Measurements from ENCODE around the gene CACNA1D. TPM values are rescaled to one million over a fixed set of nuclear protein-coding genes. Genes with fewer than 3 reads are reported as not detected.
A peak's percentile ranks its signal among the peaks of the same experiment; 100 is the strongest.

Gene CACNA1D
- total RNA-seq, 1 donor from 2014 or later: 6.3 TPM

DNA sequence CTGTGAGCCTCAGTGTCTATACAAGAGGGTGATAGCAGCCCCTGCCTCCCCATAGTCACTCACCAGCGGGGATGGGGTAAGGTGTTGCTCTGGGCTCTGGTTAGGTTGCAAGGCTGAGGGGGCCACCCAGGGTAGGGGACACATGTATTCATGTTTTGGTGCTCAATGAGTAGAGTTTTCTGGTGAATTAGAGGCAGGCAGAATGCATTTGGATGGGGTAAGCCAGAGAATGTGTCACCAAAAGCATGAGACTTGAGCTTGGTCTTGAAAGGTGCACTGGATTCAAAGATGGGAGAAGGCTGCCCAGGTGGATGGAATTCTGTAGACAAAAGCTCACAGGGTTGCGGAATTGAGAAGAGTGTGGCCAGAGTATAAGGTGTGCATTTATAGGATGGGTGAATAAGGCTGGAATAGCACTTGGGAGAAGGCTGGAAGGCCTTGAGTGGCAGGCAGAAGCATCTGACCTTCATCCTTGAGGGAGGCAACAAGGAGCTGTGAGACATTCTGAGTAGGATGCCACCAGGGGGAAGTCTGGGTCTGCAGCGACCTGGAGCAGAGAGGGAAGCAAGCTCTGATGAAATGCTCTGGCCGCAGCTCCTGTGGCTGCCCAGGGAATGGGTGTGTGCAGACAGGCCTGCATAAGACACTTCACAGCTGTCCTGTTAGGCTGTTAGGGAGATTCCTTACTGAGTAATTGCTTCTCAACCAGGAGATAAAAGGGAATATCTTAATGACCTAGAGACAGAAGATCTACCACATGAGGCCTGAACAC is 202.2 kb downstream of the CACNA1D start:
- H3K9me3 Mint-ChIP-seq (ENCODE audit: low read depth): no peaks in the 10 kb centered on the region
- DNase-seq (ENCODE audit: low spot score, unreplicated experiment): no peak
- H3K4me1 Mint-ChIP-seq (ENCODE audit: low read depth): peaks cover 5% of the 10 kb centered on the region
- no peaks in the 10 kb centered on the region for H3K36me3 Mint-ChIP-seq (ENCODE audit: insufficient read depth)
- peak overlapping the region; percentile 3 for H3K27ac Mint-ChIP-seq
- TF ChIP-seq, protein P1, sequence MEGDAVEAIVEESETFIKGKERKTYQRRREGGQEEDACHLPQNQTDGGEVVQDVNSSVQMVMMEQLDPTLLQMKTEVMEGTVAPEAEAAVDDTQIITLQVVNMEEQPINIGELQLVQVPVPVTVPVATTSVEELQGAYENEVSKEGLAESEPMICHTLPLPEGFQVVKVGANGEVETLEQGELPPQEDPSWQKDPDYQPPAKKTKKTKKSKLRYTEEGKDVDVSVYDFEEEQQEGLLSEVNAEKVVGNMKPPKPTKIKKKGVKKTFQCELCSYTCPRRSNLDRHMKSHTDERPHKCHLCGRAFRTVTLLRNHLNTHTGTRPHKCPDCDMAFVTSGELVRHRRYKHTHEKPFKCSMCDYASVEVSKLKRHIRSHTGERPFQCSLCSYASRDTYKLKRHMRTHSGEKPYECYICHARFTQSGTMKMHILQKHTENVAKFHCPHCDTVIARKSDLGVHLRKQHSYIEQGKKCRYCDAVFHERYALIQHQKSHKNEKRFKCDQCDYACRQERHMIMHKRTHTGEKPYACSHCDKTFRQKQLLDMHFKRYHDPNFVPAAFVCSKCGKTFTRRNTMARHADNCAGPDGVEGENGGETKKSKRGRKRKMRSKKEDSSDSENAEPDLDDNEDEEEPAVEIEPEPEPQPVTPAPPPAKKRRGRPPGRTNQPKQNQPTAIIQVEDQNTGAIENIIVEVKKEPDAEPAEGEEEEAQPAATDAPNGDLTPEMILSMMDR (IDR thresholded peaks at IDR 0.05; ENCODE audit: unreplicated experiment): no peak
- H3K4me3 Mint-ChIP-seq (ENCODE audit: low read depth): no peak overlapping the region
- H3K27me3 Mint-ChIP-seq: peaks cover 34% of the 10 kb centered on the region

GRCh38 chr3:53700441-53700840 is 206.0 kb downstream of the CACNA1D start:
- no peak overlapping the region for H3K27ac Mint-ChIP-seq
- no peak overlapping the region for H3K4me3 Mint-ChIP-seq (ENCODE audit: low read depth)
- peaks cover 7% of the 10 kb centered on the region for H3K4me1 Mint-ChIP-seq (ENCODE audit: low read depth)
- no peaks in the 10 kb centered on the region for H3K9me3 Mint-ChIP-seq (ENCODE audit: low read depth)
- peaks cover 26% of the 10 kb centered on the region for H3K27me3 Mint-ChIP-seq
- TF ChIP-seq, protein P1 (IDR thresholded peaks at IDR 0.05; ENCODE audit: unreplicated experiment): no peak
- H3K36me3 Mint-ChIP-seq (ENCODE audit: insufficient read depth): no peaks in the 10 kb centered on the region
- DNase-seq (ENCODE audit: low spot score, unreplicated experiment): no peak

- no peaks in the 10 kb centered on the region for H3K9me3 Mint-ChIP-seq (ENCODE audit: low read depth)
- peaks cover 12% of the 10 kb centered on the region for H3K4me1 Mint-ChIP-seq (ENCODE audit: low read depth)
- H3K27ac Mint-ChIP-seq: no peak overlapping the region
- TF ChIP-seq, protein P1 (IDR thresholded peaks at IDR 0.05; ENCODE audit: unreplicated experiment): no peak
- no peak for DNase-seq (ENCODE audit: low spot score, unreplicated experiment)
- H3K36me3 Mint-ChIP-seq (ENCODE audit: insufficient read depth): no peaks in the 10 kb centered on the region
- peaks cover 16% of the 10 kb centered on the region for H3K27me3 Mint-ChIP-seq
- no peak overlapping the region for H3K4me3 Mint-ChIP-seq (ENCODE audit: low read depth)
These were observed 208.5 kb downstream of the CACNA1D start for GRCh38 chr3:53702776-53703530.

GRCh38 chr3:53703630-53704362 is 209.4 kb downstream of the CACNA1D start:
- Mint-ChIP-seq H3K27me3 (peaks cover 14% of the 10 kb centered on the region), H3K4me1 (ENCODE audit: low read depth) (peaks cover 16% of the 10 kb centered on the region), H3K9me3 (ENCODE audit: low read depth) (no peaks in the 10 kb centered on the region), H3K36me3 (ENCODE audit: insufficient read depth) (no peaks in the 10 kb centered on the region), H3K27ac (peak overlapping the region; percentile 56), H3K4me3 (ENCODE audit: low read depth) (no peak overlapping the region)
- DNase-seq (ENCODE audit: low spot score, unreplicated experiment): no peak
- TF ChIP-seq, protein P1 (IDR thresholded peaks at IDR 0.05; ENCODE audit: unreplicated experiment): no peak

DNA sequence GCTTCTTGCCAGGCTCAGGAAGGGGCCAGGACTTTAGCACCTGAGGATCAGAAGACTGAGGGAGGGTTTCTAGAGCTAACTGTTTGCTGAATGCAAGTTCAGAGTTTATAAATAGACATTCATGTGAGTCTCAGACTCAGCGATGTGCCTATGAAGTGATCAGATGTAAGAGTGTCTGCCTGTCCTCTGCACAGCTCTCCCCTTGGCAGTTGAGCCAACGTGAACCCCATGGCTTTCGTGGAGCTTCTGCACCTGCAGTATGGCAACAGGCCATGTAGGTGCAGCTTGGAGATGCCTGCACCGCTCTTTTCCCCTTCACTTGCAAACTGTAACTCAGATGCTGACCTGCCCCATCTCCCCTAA is 209.9 kb downstream of the CACNA1D start:
- Mint-ChIP-seq H3K36me3 (ENCODE audit: insufficient read depth) (no peaks in the 10 kb centered on the region), H3K4me3 (ENCODE audit: low read depth) (no peak overlapping the region), H3K27me3 (peaks cover 12% of the 10 kb centered on the region), H3K9me3 (ENCODE audit: low read depth) (no peaks in the 10 kb centered on the region), H3K27ac (no peak overlapping the region), H3K4me1 (ENCODE audit: low read depth) (peaks cover 16% of the 10 kb centered on the region)
- no peak for DNase-seq (ENCODE audit: low spot score, unreplicated experiment)
- TF ChIP-seq, protein P1 (IDR thresholded peaks at IDR 0.05; ENCODE audit: unreplicated experiment): no peak

Measured in progenitor cell of endocrine pancreas (in vitro differentiated cells).